AG09309 (cell line): Measurements from ENCODE around the gene ATP6V0D1.
"Not testable (repeated sequence)": the region's sequence is repeated elsewhere in the genome, so short reads cannot be mapped to it uniquely, and the experiment has no call there.

Source experiments
- DNase-seq: peaks from one replicate; pipeline ENCODE4 v3.0.0-alpha.2; 2010; ENCODE audit warnings: low read depth
- H3K4me3 ChIP-seq: 2 replicates; pipeline ENCODE4 v1.5.1; 2011; ENCODE audit warnings: mild to moderate bottlenecking, low read depth, low read length, moderate library complexity; ENCODE audit not compliant: control insufficient read depth
- TF ChIP-seq, protein P1 (sequence below): IDR thresholded peaks from 2 replicates; pipeline ENCODE4 v1.5.1; 2011; ENCODE audit warnings: mild to moderate bottlenecking, low read depth, low read length, inconsistent platforms; ENCODE audit not compliant: insufficient read depth, control insufficient read depth; ENCODE audit errors: missing control alignments

ATP6V0D1 gene

DNA sequence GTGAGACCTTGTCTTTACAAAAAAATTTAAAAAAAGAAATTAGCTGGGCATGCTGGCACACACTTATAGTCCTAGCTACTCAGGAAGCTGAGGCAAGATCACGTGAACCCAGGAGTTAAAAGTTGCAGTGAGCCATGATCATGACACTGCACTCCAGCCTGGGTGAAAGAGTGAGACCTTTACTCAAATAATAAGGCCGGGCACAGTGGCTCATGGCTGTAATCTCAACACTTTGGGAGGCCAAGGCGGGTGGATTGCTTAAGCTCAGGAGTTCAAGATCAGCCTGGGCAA lies 36.1 kb upstream of the ATP6V0D1 start:
- TF ChIP-seq, protein P1, sequence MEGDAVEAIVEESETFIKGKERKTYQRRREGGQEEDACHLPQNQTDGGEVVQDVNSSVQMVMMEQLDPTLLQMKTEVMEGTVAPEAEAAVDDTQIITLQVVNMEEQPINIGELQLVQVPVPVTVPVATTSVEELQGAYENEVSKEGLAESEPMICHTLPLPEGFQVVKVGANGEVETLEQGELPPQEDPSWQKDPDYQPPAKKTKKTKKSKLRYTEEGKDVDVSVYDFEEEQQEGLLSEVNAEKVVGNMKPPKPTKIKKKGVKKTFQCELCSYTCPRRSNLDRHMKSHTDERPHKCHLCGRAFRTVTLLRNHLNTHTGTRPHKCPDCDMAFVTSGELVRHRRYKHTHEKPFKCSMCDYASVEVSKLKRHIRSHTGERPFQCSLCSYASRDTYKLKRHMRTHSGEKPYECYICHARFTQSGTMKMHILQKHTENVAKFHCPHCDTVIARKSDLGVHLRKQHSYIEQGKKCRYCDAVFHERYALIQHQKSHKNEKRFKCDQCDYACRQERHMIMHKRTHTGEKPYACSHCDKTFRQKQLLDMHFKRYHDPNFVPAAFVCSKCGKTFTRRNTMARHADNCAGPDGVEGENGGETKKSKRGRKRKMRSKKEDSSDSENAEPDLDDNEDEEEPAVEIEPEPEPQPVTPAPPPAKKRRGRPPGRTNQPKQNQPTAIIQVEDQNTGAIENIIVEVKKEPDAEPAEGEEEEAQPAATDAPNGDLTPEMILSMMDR, result no peak
- no peak for DNase-seq
- H3K4me3 ChIP-seq, result no peak overlapping the region

DNA sequence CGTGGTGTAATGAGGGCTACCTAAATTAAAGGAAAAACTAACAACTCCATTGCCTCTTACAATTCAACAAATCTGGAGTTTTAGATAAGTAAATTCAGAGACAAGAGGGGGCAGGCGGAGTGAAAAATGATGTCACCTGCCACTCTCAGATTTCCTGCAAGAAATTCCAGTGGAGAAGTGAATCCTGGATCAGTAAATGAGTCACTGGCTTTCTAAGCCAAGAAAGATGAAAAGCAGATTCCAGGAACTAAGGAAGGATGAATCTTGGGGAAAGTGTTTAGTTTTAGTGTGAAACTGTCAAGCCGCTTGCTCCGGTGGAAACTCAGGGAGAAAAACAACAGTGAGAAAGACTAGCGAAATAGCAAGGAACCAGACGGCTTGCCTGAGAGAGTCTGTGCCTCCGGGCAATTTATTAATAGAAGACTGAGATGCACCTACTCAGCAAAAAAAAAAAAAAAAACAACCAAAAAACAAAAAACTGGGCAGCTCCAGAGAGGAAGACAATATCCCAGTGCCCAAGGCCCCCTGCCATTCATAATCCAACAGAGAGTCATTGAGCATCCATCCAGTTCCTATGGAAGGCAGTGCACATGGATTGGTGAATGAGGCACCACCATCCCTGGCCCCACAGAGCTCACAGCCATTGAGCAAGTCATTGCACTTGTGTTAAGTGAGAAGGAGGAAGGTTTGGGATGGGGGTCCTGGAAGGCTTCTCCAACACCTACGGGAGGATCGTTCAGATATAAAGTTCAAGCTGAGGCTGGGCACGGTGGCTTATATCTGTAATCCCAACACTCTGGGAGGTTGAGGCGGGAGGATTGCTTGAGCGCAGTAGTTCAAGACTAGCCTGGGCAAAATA lies 35.6 kb upstream of the ATP6V0D1 start:
- no peak overlapping the region for H3K4me3 ChIP-seq
- TF ChIP-seq, protein P1, result no peak
- DNase-seq, result peak; percentile 21

DNA sequence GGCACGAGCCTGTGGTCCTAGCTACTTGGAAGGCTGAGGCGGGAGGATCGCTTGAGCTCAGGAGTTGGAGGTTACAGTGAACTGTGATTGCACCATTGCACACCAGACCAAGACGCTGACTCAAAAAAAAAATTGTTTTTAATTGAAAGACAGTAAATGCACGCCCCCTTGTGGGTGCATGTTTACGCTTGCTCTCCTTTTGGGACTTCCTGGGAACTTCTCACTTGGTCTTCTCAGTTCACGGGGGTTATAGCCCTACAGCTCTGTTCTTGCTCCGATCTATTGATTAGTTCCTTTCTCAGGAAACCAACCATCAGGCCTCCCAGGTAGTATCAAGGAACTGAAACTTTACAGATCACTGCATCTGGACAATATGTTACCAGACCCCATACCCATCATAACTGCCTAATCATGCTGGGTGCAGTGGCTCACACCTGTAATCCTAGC lies 33.4 kb upstream of the ATP6V0D1 start:
- TF ChIP-seq, protein P1, result peak; percentile 69
- DNase-seq, result peak; percentile 65
- no peak overlapping the region for H3K4me3 ChIP-seq

DNA sequence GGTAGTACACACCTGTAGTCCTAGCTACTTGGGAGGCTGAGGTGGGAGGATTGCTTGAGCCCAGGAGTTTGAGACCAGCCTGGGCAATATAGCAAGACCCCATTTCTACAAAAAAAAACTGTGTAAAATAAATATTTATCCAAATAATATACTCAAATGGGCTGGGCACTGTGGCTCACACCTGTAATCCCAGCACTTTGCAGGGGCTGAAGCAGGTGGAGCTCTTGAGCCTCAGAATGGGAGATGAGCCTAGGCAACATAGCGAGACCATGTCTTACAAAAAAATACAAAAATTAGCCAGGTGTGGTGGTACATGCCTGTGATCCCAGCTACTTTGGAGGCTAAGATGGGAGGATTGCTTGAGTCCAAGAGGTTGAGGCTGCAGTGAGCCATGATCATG lies 32.9 kb upstream of the ATP6V0D1 start:
- DNase-seq, H3K4me3 ChIP-seq: not testable (repeated sequence)

DNA sequence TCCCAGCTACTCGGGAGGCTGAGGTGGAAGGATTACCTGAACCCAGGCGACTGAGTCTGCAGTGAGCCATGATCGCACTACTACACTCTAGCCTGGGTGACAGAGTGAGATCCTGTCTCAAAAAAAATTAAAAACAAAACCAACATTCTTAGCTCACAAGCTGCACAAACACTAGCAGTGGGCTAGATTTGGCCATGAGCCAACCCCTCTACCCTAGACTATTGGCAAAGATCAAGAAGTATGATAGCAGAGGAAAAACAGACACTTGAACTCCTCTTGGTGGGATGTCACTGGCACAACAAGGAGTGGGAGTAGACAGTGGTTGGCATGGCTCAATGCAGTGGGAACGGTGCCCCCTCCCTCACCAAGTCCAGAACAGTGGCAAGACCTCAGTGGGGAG lies 28.1 kb upstream of the ATP6V0D1 start:
- no peak for DNase-seq
- TF ChIP-seq, protein P1, result no peak
- no peak overlapping the region for H3K4me3 ChIP-seq

DNA sequence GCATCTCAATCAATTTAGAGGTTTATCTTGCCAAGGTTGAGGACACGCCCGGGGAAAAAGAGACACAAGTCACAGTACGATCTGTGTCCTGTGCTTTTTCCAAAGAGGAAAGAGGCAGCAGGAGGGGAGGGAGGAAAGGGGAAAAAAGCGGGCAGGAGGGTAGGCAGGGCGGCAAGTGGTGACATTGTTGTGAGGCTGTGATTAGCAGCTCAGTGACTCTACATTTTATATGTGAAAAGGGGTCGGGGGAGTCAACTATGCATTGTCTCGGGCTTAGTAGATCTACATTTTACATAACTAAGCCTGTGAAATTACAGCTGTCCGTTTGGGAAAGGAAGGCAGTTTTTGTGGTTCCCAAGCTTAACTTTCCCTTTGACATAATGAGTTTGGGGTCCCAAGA lies 25.5 kb upstream of the ATP6V0D1 start:
- H3K4me3 ChIP-seq, result no peak overlapping the region
- no peak for DNase-seq
- TF ChIP-seq, protein P1, result no peak

DNA sequence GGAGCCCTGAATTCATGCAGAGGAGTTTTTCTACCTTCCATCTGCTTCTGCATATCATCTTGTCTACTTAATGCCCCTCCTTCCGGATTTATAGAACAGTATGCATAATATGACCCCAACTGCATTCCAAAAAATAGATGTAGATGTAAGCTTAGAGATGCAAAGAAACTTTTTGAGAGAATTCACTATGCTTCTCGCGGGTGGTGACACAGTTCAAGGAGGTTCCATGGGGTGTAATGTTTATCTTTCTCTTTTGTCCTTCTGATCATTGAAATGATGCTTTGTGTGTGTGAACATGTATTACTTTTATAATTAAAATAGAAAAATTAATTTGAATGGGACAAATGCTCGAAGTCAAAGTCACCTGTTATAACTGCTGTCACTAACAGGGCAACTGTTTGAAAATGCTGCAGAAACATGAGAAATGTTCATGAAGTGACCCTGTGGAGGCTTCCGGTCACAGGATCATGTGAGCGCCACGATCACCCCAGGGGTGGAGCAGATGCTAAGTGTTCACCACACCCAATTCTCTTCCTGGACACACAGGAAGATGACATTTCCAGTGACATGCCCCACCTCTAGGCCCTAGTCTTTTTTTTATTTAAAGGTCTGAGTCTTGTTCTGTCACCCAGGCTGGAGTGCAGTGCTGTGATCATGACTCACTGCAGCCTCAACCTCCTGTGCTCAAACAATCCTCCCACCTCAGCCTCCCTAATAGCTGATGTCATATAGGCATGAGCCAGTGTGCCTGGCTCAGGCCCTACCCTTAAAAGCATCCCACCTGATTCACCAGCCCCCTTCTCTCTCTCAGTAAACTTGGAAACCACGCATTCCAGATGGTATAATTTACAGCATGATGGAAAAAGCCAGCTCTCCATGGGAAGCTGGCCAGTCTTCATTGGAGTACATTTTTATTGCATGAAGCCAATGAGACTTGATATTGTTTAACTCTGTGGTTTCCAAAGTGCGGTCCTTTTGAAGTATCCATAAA lies 23.4 kb upstream of the ATP6V0D1 start:
- DNase-seq, result no peak
- no peak overlapping the region for H3K4me3 ChIP-seq
- TF ChIP-seq, protein P1, result no peak
